DOHH2 (cell line): ENCODE measurements around the gene CCDC137.

Experiments
- H3F3A ChIP-seq: fragments of 200-600 bp; sonication (generic), shearing (Covaris generic); 2 replicates; pipeline ENCODE4 v1.6.0; 2016; ENCODE audit warnings: antibody characterized with exemption, mild to moderate bottlenecking; ENCODE audit not compliant: control insufficient read depth, insufficient read depth
- H3K27ac ChIP-seq: fragments of 200-600 bp; sonication (generic); 2 replicates; pipeline ENCODE4 v1.5.1; 2014; ENCODE audit warnings: low read depth, mild to moderate bottlenecking, low read length, moderate library complexity
- H3K27me3 ChIP-seq: fragments of 200-600 bp; sonication (generic); 2 replicates; pipeline ENCODE4 v1.6.1; 2014; ENCODE audit warnings: mild to moderate bottlenecking, low read length, mixed read lengths; ENCODE audit not compliant: control insufficient read depth
- H3K36me3 ChIP-seq: fragments of 200-600 bp; sonication (generic); 2 replicates; pipeline ENCODE4 v1.6.1; 2014; ENCODE audit warnings: mild to moderate bottlenecking, low read length, moderate library complexity, mixed read lengths; ENCODE audit not compliant: control insufficient read depth
- H3K4me1 ChIP-seq: fragments of 200-600 bp; sonication (generic); 2 replicates; pipeline ENCODE4 v1.6.1; 2014; ENCODE audit warnings: mild to moderate bottlenecking, low read length, mixed read lengths; ENCODE audit not compliant: control insufficient read depth
- H3K4me2 ChIP-seq: fragments of 200-600 bp; sonication (generic); 2 replicates; pipeline ENCODE4 v1.6.0; 2014; ENCODE audit warnings: mild to moderate bottlenecking, low read length, moderate library complexity
- H3K4me3 ChIP-seq: fragments of 200-600 bp; sonication (generic); 2 replicates; pipeline ENCODE4 v1.5.1; 2014; ENCODE audit warnings: mild to moderate bottlenecking, low read length, mixed read lengths
- H3K79me2 ChIP-seq: fragments of 200-600 bp; sonication (generic); 2 replicates; pipeline ENCODE4 v1.6.1; 2014; ENCODE audit warnings: mild to moderate bottlenecking, low read length, mixed read lengths; ENCODE audit not compliant: control insufficient read depth
- H3K9me2 ChIP-seq: fragments of 200-600 bp; sonication (generic); replicated peaks from 2 replicates; pipeline ENCODE4 v1.6.1; 2014; ENCODE audit warnings: mild to moderate bottlenecking, low read length, mixed read lengths; ENCODE audit not compliant: control insufficient read depth
- H3K9me3 ChIP-seq: fragments of 200-600 bp; sonication (generic); 2 replicates; pipeline ENCODE4 v1.6.1; 2014; ENCODE audit warnings: antibody characterized with exemption, low read length, mixed read lengths; ENCODE audit not compliant: control insufficient read depth, insufficient read depth
- H4K20me1 ChIP-seq: fragments of 200-600 bp; sonication (generic); 2 replicates; pipeline ENCODE4 v1.6.0; 2014; ENCODE audit warnings: low read depth, mild to moderate bottlenecking, antibody characterized with exemption, low read length, moderate library complexity; ENCODE audit not compliant: control insufficient read depth, insufficient read depth
- CTCF ChIP-seq: fragments of 200-600 bp; sonication (generic); IDR thresholded peaks from one replicate; pipeline ENCODE4 v1.5.1; 2014; ENCODE audit warnings: antibody characterized with exemption, mild to moderate bottlenecking, low read depth, low read length; ENCODE audit not compliant: poor library complexity, severe bottlenecking
- EZH2phosphoT487 ChIP-seq: fragments of 200-600 bp; sonication (generic); IDR thresholded peaks from 2 replicates; pipeline ENCODE4 v1.6.1; 2017; ENCODE audit warnings: borderline replicate concordance, mild to moderate bottlenecking, antibody characterized with exemption, low read length, moderate library complexity, mixed read lengths

Gene CCDC137

GRCh38 chr17:81681672-81682071 is 15.1 kb downstream of the CCDC137 start:
- H3K9me3 ChIP-seq = no peaks in the 10 kb centered on the region
- H3K4me2 ChIP-seq = no peak overlapping the region
- H4K20me1 ChIP-seq = peaks cover 19% of the 10 kb centered on the region; the same call in 1 of the 2 replicates
- no peak overlapping the region for H3K27ac ChIP-seq
- no peak overlapping the region for H3K4me3 ChIP-seq
- no peaks in the 10 kb centered on the region for H3K27me3 ChIP-seq
- H3K9me2 ChIP-seq = no peaks in the 10 kb centered on the region
- H3K36me3 ChIP-seq = peaks cover 40% of the 10 kb centered on the region
- H3F3A ChIP-seq = no peaks in the 10 kb centered on the region
- TF ChIP-seq EZH2phosphoT487 (no peak), CTCF (no peak)
- peaks cover 51% of the 10 kb centered on the region for H3K79me2 ChIP-seq
- peaks cover 22% of the 10 kb centered on the region for H3K4me1 ChIP-seq

GRCh38 chr17:81682565-81683207 is 16.1 kb downstream of the CCDC137 start:
- Histone ChIP-seq H4K20me1 (peaks cover 19% of the 10 kb centered on the region; the same call in 1 of the 2 replicates), H3K9me2 (no peaks in the 10 kb centered on the region), H3K9me3 (no peaks in the 10 kb centered on the region), H3K27me3 (no peaks in the 10 kb centered on the region), H3K4me1 (peaks cover 22% of the 10 kb centered on the region), H3K36me3 (peaks cover 50% of the 10 kb centered on the region), H3K4me3 (peak overlapping the region; percentile 92), H3F3A (no peaks in the 10 kb centered on the region), H3K27ac (peak overlapping the region; percentile 52), H3K79me2 (peaks cover 62% of the 10 kb centered on the region), H3K4me2 (peak overlapping the region; percentile 91)
- TF ChIP-seq EZH2phosphoT487 (no peak), CTCF (no peak)

- peaks cover 67% of the 10 kb centered on the region for H3K79me2 ChIP-seq
- H3K4me3 ChIP-seq = peak overlapping the region; percentile 92
- H3K4me1 ChIP-seq = peaks cover 22% of the 10 kb centered on the region
- no peaks in the 10 kb centered on the region for H3K9me3 ChIP-seq
- no peaks in the 10 kb centered on the region for H3K27me3 ChIP-seq
- peak overlapping the region; percentile 91 for H3K4me2 ChIP-seq
- H3K27ac ChIP-seq = peak overlapping the region; percentile 52
- no peaks in the 10 kb centered on the region for H3F3A ChIP-seq
- peaks cover 55% of the 10 kb centered on the region for H3K36me3 ChIP-seq
- H4K20me1 ChIP-seq = peaks cover 19% of the 10 kb centered on the region; the same call in 1 of the 2 replicates
- no peaks in the 10 kb centered on the region for H3K9me2 ChIP-seq
- TF ChIP-seq EZH2phosphoT487 = no peak
- TF ChIP-seq CTCF = no peak
Measured at GRCh38 chr17:81683208-81683583, 16.7 kb downstream of the CCDC137 start.
